Measurements from ENCODE around the gene ALOX5AP.

ALOX5AP gene

GRCh38 chr13:30770929-30771328 is 35.6 kb downstream of the ALOX5AP start:
- DNase-seq, result no peak

GRCh38 chr13:30773561-30773960 is 38.2 kb downstream of the ALOX5AP start:
- DNase-seq, result no peak

DNA sequence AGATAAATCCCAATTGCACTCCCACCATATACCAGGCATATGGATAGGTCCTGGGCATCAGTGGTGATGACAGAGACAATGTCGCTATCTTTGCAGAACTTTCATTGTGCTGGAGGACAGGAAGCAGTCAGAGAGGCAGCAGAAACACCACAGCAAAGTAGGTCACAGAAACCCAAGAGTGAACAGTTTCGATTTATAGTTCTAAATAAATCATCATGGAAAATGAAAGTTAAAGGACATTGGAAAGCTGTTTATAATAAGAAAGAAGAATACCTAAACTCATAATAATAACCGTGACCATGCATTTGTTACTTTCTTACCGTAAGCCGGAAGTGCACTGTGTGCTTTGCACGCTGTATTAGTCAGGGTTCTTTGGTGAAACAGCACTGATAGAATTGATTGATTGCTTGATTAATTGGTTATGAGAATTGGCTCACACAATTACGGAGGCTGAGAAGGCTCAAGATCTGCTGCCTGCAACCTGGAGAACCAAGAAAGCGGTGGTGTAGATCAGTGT is 38.9 kb downstream of the ALOX5AP start:
- no peak for DNase-seq

- no peak for DNase-seq
These were observed 41.3 kb downstream of the ALOX5AP start for GRCh38 chr13:30776661-30777060.

DNA sequence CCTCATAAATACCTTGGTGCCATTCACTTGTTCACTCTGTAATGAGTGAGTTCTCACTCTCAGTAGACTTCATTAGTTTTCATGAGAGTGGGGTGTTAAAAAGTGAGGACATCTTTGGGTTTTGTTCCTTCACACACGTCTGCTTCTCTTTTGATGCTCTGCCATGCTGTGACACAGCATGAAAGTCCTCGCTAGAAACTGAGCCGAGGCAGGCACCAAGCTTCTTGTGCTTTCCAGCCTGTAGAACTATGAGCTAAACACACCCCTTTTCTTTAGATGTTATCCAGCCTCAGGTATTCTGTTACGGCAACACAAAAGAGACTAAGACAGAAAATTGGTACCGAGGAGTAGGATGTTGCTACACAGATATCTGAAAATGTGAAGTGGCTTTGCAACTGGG is 43.7 kb downstream of the ALOX5AP start:
- DNase-seq, result no peak

GRCh38 chr13:30779608-30780007 is 44.3 kb downstream of the ALOX5AP start:
- DNase-seq, result no peak

GRCh38 chr13:30780338-30780981 is 45.1 kb downstream of the ALOX5AP start:
- no peak for DNase-seq

- no peak for DNase-seq
These were observed 50.0 kb downstream of the ALOX5AP start for GRCh38 chr13:30785191-30785850.

- DNase-seq, result no peak
These were observed 51.3 kb downstream of the ALOX5AP start for GRCh38 chr13:30786648-30787047.

DNA sequence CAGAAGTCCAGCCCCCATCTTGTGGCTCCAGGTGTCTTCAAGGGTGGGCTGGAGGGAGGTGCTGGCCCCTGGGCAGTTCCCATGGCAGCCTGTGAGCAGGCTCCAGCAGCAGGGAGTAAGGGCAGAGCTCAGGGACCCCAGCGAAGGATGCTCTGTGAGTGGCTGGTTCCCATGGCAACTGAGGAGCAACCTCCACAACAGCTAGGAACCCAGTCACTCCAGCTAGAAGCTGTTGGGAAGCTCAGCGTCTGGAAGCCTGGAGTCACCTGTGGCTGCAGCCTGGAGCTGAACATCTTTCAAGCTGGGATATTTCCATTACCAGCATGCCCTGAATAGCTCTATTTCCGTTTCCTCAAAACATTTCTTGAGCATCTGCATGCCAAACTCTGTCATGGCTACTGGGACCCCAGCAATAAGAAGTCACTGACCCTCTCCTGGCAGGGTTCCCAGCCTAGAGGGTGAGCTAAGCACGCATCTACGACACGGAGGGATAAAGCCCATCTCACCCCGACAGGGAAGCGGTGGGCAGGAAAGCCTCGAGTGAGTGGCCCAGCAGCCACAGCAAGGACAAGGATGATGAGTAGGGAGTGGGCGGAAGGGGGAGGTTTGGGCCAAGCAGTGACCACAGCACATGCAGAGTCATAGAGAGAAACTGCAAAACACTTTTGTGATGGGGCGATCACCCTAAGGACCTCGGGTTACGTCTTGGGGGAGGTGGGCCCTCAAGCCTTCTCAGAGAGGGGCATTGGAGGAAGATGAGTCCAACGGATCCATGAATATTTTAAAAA is 52.6 kb downstream of the ALOX5AP start:
- DNase-seq, result no peak

- DNase-seq, result no peak
These were observed 54.0 kb downstream of the ALOX5AP start for GRCh38 chr13:30789166-30789862.

DNA sequence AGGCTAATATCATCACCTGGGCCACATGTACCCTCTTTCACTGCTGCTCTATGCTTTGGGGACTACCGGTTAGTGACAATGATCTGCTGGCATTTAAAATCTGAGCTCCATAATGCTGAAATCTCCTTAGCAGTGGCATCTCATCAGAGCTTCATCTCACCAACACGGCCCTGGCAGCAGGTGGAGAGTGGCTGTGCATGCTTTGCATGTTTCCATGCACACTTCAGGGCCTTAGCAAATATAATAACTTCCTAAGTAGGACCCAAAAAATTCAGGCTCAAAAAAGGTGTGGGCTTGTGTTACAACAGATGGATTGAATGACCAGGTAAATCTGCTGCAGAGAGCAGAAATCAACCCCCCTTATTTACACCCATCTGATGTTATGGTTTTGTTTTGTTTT is 55.2 kb downstream of the ALOX5AP start:
- no peak for DNase-seq

DNA sequence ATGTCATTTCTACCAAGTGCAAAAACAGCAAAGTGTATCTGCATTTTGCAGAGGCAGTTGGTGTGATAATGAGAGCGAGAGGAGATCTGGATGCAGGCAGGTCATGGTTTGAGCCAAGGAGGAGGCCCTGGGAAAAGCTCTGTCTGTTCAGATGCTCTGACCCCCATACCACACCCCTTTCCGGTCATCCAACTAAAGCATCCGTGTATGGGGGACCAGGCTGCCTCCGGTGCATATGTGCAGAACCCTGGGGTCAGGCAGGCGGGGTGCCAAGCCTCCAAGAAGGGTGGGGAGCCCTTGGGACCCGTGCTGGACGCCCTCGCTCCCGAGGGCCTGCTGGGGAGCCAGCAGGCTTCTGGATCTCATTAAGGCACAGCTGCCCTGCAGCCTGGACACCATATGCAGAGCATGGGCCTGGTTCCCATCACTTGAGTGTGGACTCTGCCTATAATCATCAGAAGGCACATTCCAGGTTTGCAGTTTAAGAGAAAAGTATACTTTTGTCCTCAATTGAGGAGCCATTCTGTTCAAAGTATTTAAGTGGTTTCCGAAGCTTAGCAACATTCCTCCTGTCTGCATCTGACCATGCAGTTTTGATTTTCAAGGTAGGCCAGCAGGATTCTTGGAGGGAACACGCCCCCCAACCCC is 56.1 kb downstream of the ALOX5AP start:
- no peak for DNase-seq

- DNase-seq, result no peak
These were observed 57.1 kb downstream of the ALOX5AP start for GRCh38 chr13:30792285-30793000.

GRCh38 chr13:30796132-30796572 is 60.8 kb downstream of the ALOX5AP start:
- DNase-seq, result no peak

- peak; percentile 23 for DNase-seq
These were observed 61.6 kb downstream of the ALOX5AP start for GRCh38 chr13:30796631-30797601.

DNA sequence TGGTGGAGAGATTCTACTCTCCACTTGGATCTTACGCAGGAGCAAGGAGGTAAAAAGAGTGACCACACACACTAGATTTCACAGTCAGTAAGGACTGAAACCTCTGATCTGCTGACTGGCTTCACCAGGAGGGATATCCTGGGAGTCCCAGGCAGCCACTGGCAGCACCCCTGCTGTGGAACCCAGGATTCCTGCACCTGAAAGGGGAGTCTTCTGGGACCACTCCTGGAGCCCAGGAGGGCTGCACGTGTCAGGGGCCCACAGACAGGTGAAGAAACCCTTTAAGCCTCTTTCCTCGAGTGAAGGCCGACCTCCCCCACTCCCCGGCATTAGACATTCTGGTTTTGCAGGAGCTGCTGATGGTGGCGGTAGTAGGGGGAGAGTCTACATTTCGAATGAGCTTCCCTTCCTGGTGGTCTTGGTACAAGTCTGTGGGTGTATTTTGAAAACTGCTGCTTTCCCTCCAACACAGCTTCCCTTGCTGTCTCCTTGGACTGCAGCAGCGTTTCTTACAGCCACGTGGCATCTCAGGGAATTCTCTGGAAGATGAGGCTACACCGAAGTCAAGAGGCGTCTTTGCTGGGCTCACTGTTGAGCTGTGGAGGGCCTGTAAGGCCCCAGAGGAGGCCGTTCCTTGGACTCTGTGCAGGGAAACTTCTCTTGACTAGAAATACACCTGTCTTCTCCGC is 62.6 kb downstream of the ALOX5AP start:
- DNase-seq, result no peak

GRCh38 chr13:30798776-30799355 is 63.5 kb downstream of the ALOX5AP start:
- no peak for DNase-seq

GRCh38 chr13:30799356-30799824 is 64.0 kb downstream of the ALOX5AP start:
- no peak for DNase-seq
